ENCODE results near the gene OLFML2B.

- no peak for TF ChIP-seq CTCF (IDR thresholded peaks at IDR 0.05)
- TF ChIP-seq EZH2phosphoT487 (IDR thresholded peaks at IDR 0.05; ENCODE audit: borderline replicate concordance, low read depth): no peak
- TF ChIP-seq MEF2A (IDR thresholded peaks at IDR 0.05; ENCODE audit: borderline replicate concordance, low read depth): no peak
- no peak for TF ChIP-seq TEAD4 (IDR thresholded peaks at IDR 0.05; ENCODE audit: borderline replicate concordance, insufficient read depth)
Observed at GRCh38 chr1:161953256-161953920, 70.3 kb downstream of the OLFML2B start.

Measured in SK-N-SH (cell line).